VCaP (cell line): ENCODE results near the gene GPD2.

ENCODE experiments used
- H3K27ac ChIP-seq: fragments of 450-650 bp; 2 replicates; pipeline ENCODE4 v1.5.1; 2017
- TF ChIP-seq, protein P1 (sequence below): fragments of 450-650 bp; conservative IDR thresholded peaks from 2 replicates; pipeline ENCODE4 v1.5.1; 2017; ENCODE audit warnings: mild to moderate bottlenecking, moderate library complexity

The GPD2 gene

GRCh38 chr2:156553714-156554442 lies 117.7 kb downstream of the GPD2 start:
- no peak overlapping the region for H3K27ac ChIP-seq
- TF ChIP-seq, protein P1, sequence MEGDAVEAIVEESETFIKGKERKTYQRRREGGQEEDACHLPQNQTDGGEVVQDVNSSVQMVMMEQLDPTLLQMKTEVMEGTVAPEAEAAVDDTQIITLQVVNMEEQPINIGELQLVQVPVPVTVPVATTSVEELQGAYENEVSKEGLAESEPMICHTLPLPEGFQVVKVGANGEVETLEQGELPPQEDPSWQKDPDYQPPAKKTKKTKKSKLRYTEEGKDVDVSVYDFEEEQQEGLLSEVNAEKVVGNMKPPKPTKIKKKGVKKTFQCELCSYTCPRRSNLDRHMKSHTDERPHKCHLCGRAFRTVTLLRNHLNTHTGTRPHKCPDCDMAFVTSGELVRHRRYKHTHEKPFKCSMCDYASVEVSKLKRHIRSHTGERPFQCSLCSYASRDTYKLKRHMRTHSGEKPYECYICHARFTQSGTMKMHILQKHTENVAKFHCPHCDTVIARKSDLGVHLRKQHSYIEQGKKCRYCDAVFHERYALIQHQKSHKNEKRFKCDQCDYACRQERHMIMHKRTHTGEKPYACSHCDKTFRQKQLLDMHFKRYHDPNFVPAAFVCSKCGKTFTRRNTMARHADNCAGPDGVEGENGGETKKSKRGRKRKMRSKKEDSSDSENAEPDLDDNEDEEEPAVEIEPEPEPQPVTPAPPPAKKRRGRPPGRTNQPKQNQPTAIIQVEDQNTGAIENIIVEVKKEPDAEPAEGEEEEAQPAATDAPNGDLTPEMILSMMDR = no peak

- no peak overlapping the region for H3K27ac ChIP-seq
- TF ChIP-seq, protein P1 = no peak
Observed at GRCh38 chr2:156561326-156561725, 125.1 kb downstream of the GPD2 start.

- TF ChIP-seq, protein P1 = no peak
- H3K27ac ChIP-seq = no peak overlapping the region
Observed at GRCh38 chr2:156562124-156562523, 125.9 kb downstream of the GPD2 start.

GRCh38 chr2:156563994-156564753 lies 128.0 kb downstream of the GPD2 start:
- H3K27ac ChIP-seq = no peak overlapping the region
- TF ChIP-seq, protein P1 = no peak

DNA sequence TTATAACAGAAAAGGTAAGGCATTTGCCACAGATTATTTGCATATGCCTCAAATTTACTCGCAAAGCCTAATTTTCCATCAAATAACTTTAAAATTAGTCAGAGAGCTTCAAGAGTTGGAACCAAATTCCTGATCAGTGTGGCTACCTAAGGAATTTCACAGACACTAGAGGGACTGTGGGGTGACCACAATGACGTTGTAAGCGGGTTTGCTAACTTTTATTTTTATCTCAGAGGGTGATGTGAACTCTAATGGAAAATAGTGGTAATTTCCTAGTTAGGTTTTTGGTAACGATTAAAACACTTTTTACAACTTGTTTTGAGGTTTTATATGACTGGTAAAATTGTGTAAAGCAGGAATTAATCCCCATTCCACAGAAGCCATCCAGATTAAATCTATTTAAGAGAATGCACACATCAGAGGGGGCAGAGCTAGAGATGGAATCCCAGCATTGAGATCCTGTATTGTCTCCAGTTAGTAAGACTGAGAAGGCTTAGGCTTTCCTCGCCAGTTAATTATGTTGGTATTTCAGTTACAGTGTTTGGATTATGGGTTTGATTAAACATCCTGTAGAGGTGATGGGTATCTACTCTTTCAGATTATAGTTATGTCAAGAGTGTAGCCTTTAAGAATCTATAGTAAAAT lies 129.0 kb downstream of the GPD2 start:
- H3K27ac ChIP-seq = no peak overlapping the region
- TF ChIP-seq, protein P1 = no peak

GRCh38 chr2:156573710-156574109 lies 137.5 kb downstream of the GPD2 start:
- TF ChIP-seq, protein P1 = no peak

GRCh38 chr2:156574112-156574511 lies 137.9 kb downstream of the GPD2 start:
- TF ChIP-seq, protein P1 = no peak
- H3K27ac ChIP-seq = no peak overlapping the region

More at GRCh38 chr2:156573710-156574109, 137.5 kb downstream of the GPD2 start:
- H3K27ac ChIP-seq = no peak overlapping the region
